HG03442 (cell line): ENCODE measurements around the gene USO1.
"Not testable (repeated sequence)": the region's sequence is repeated elsewhere in the genome, so short reads cannot be mapped to it uniquely, and the experiment has no call there.

Experiments
- ATAC-seq: cut with Tn5 transposase; IDR thresholded peaks from one replicate; pipeline ENCODE4 v1.9.1; 2021; ENCODE audit warnings: mild to moderate bottlenecking, moderate library complexity; ENCODE audit not compliant: unreplicated experiment

Gene USO1

GRCh38 chr4:75834095-75834771 lies 109.9 kb downstream of the USO1 start:
- ATAC-seq: no peak

GRCh38 chr4:75834772-75835154 lies 110.4 kb downstream of the USO1 start:
- ATAC-seq: no peak

GRCh38 chr4:75841641-75842520 lies 117.5 kb downstream of the USO1 start:
- no peak for ATAC-seq

- no peak for ATAC-seq
Measured at GRCh38 chr4:75843596-75843995, 119.2 kb downstream of the USO1 start.

- no peak for ATAC-seq
Measured at GRCh38 chr4:75844151-75844662, 119.8 kb downstream of the USO1 start.

- no peak for ATAC-seq
Measured at GRCh38 chr4:75845992-75846391, 121.6 kb downstream of the USO1 start.

- not testable (repeated sequence) for ATAC-seq
Measured at GRCh38 chr4:75848171-75848760, 123.9 kb downstream of the USO1 start.

- ATAC-seq: no peak
Measured at GRCh38 chr4:75848891-75849290, 124.5 kb downstream of the USO1 start.

GRCh38 chr4:75849461-75849860 lies 125.1 kb downstream of the USO1 start:
- ATAC-seq: no peak

- no peak for ATAC-seq
Measured at GRCh38 chr4:75858721-75859120, 134.3 kb downstream of the USO1 start.

GRCh38 chr4:75860606-75861005 lies 136.2 kb downstream of the USO1 start:
- ATAC-seq: no peak
